ENCODE results near the gene F8. TPM values are rescaled to one million over a fixed set of nuclear protein-coding genes. Genes with fewer than 3 reads are reported as not detected.
"Not testable (repeated sequence)": the region's sequence is repeated elsewhere in the genome, so short reads cannot be mapped to it uniquely, and the experiment has no call there.

F8 gene
- total and polyA plus RNA-seq, 12 donors, result 13.4 to 78.1 (median 38.6) TPM

DNA sequence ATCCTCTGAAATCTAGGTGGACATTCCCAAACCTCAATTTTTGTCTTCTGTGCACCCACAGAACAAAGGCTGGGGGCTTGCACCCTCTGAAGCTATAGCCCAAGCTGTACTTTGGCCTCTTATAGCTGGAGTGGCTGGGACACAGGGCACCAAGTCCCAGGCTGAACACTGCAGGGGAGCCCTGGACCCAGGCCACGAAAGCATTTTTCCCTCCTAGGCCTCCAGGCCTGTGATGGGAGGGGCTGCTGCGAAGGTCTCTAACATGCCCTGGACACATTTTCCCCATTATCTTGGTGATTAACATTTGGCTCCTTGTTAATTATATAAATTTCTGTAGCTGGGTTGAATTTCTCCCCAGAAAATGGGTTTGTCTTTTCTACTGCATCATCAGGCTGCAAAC, 108.5 kb downstream of the F8 start:
- H3K4me3 ChIP-seq, result no peak overlapping the region
- WGBS, 4 donors, result 67 to 91% (median 86%) methylated on average over 2 of the region's 2 CpGs; no CpG with 5 or more reads in 1 of the 4 donors
- H3K4me1 ChIP-seq (replicated peaks in 1 of 2), result no peaks in the 10 kb centered on the region
- no peak for DNase-seq
- intact Hi-C loops (cut with DNase I), result no loop called here
- TF ChIP-seq, protein P1, sequence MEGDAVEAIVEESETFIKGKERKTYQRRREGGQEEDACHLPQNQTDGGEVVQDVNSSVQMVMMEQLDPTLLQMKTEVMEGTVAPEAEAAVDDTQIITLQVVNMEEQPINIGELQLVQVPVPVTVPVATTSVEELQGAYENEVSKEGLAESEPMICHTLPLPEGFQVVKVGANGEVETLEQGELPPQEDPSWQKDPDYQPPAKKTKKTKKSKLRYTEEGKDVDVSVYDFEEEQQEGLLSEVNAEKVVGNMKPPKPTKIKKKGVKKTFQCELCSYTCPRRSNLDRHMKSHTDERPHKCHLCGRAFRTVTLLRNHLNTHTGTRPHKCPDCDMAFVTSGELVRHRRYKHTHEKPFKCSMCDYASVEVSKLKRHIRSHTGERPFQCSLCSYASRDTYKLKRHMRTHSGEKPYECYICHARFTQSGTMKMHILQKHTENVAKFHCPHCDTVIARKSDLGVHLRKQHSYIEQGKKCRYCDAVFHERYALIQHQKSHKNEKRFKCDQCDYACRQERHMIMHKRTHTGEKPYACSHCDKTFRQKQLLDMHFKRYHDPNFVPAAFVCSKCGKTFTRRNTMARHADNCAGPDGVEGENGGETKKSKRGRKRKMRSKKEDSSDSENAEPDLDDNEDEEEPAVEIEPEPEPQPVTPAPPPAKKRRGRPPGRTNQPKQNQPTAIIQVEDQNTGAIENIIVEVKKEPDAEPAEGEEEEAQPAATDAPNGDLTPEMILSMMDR (IDR thresholded peaks at IDR 0.05), result no peak
- TF ChIP-seq POLR2A (IDR thresholded peaks at IDR 0.05), result no peak
- H3K9me3 ChIP-seq (replicated peaks in 1 of 3), result no peaks in the 10 kb centered on the region
- no peak overlapping the region for H3K27ac ChIP-seq
- H3K27me3 ChIP-seq, result no peaks in the 10 kb centered on the region
- no peaks in the 10 kb centered on the region for H3K36me3 ChIP-seq (replicated peaks in 1 of 2)

DNA sequence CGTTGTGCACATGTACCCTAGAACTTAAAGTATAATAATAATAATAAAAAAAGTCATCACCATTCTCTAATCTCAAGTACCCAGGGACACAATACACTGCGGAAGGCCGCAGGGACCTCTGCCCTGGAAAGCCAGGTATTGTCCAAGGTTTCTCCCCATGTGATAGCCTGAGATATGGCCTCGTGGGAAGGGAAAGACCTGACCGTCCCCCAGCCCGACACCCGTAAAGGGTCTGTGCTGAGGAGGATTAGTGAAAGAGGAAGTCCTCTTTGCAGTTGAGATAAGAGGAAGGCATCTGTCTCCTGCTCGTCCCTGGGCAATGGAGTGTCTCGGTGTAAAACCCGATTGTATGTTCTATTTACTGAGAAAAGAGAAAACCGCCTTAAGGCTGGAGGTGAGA, 112.0 kb downstream of the F8 start:
- intact Hi-C loops (cut with DNase I); H3K27me3 ChIP-seq; H3K36me3 ChIP-seq (replicated peaks in 1 of 2); H3K27ac ChIP-seq; H3K4me1 ChIP-seq (replicated peaks in 1 of 2); H3K9me3 ChIP-seq (replicated peaks in 1 of 3); H3K4me3 ChIP-seq; DNase-seq: not testable (repeated sequence)
- 85 to 87% (median 86%) methylated on average over 10 to 11 of the region's 11 CpGs for WGBS, 4 donors

DNA sequence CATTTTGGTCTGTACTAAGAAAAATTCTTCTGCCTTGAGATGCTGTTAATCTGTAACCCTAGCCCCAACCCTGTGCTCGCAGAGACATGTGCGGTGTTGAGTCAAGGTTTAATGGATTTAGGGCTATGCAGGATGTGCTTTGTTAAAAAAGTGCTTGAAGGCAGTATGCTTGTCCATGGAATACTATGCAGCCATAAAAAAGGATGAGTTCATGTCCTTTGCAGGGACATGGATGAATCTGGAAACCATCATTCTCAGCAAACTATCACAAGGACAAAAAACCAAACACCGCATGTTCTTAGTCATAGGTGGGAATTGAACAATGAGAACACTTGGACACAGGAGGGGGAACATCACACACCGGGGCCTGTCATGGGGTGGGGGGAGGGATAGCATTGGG, 112.5 kb downstream of the F8 start:
- H3K27me3 ChIP-seq; H3K36me3 ChIP-seq (replicated peaks in 1 of 2); H3K4me1 ChIP-seq (replicated peaks in 1 of 2); DNase-seq; intact Hi-C loops (cut with DNase I); H3K27ac ChIP-seq; H3K9me3 ChIP-seq (replicated peaks in 1 of 3); H3K4me3 ChIP-seq: not testable (repeated sequence)
- WGBS, 4 donors, result 82 to 94% (median 93%) methylated on average over 4 of the region's 4 CpGs

DNA sequence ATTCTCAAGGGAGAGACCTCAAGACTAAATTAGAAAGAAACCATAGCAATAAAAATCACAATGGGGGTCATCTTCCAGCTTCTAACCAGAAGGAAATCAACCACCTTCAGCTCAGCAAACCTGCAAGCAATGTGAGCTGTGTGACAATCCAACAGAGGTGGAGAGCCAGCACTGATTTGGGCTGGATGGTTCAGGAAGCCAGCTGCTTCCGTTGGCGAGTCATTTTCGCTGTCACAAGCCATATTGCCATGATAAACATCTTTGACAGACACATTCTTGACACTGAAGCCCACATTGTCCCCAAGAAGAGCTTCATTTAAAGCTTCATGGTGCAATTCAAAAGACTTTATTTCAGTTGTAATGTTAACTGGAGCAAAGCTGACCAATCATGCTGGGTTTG, 113.7 kb downstream of the F8 start:
- H3K27ac ChIP-seq, result no peak overlapping the region
- TF ChIP-seq, protein P1 (IDR thresholded peaks at IDR 0.05), result no peak
- TF ChIP-seq POLR2A (IDR thresholded peaks at IDR 0.05), result no peak
- no peaks in the 10 kb centered on the region for H3K27me3 ChIP-seq
- H3K36me3 ChIP-seq (replicated peaks in 1 of 2), result no peaks in the 10 kb centered on the region
- DNase-seq, result no peak
- 57 to 78% (median 63%) methylated on average over 2 to 3 of the region's 3 CpGs for WGBS, 4 donors
- no peaks in the 10 kb centered on the region for H3K4me1 ChIP-seq (replicated peaks in 1 of 2)
- H3K9me3 ChIP-seq (replicated peaks in 1 of 3), result no peaks in the 10 kb centered on the region
- intact Hi-C loops (cut with DNase I), result no loop called here
- no peak overlapping the region for H3K4me3 ChIP-seq

DNA sequence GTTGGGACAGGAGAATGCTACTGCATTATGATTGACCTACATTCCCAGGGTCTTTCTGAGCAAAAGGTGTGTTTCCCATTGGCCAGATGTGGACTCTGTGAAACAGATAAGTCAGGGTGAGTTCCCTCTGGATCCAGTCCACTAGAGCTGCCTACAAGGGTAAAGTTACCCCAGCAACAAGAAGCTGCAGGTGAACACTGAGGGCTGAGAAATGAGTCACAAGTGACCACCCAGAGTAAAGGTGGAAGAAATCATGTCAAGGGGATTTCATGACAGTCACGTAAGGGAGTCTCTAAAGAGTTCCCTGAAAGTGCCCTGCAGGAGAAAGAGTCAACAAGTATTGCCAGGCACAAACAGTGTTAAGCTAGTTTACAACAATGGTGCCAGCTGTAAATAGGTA, 120.1 kb downstream of the F8 start:
- H3K4me3 ChIP-seq, result no peak overlapping the region
- H3K9me3 ChIP-seq (replicated peaks in 1 of 3), result no peaks in the 10 kb centered on the region
- H3K4me1 ChIP-seq (replicated peaks in 1 of 2), result no peaks in the 10 kb centered on the region
- no peaks in the 10 kb centered on the region for H3K36me3 ChIP-seq (replicated peaks in 1 of 2)
- WGBS, 4 donors, result 55 to 94% (median 80%) methylated on average over 1 of the region's 1 CpG
- TF ChIP-seq, protein P1 (IDR thresholded peaks at IDR 0.05), result no peak
- TF ChIP-seq POLR2A (IDR thresholded peaks at IDR 0.05), result no peak
- no peak for DNase-seq
- no peak overlapping the region for H3K27ac ChIP-seq
- intact Hi-C loops (cut with DNase I), result no loop called here
- no peaks in the 10 kb centered on the region for H3K27me3 ChIP-seq
